CD8-positive, alpha-beta memory T cell (primary cell): ENCODE data around the gene TGFB2. TPM values are rescaled to one million over a fixed set of nuclear protein-coding genes. Genes with fewer than 3 reads are reported as not detected.

Experiments
- CTCF ChIA-PET: fragments of 350-600 bp; sonication (Branson Sonifier 250); formaldehyde crosslinking; loops from one replicate; lab custom pipeline; 2021; ENCODE audit warnings: antibody characterized with exemption; lab: Charles Lee
- POLR2A ChIA-PET: fragments of 350-600 bp; sonication (Branson Sonifier 250); formaldehyde crosslinking; loops from one replicate; lab custom pipeline; 2021; ENCODE audit warnings: antibody characterized with exemption; lab: Charles Lee
- DNase-seq, 5 donors: peaks; one replicate each; pipeline versions ENCODE4 v3.0.0 to v3.0.0-alpha.2; 2020 to 2022; ENCODE audit warnings: mixed read lengths in 1 of 5
- H3K27ac ChIP-seq: one replicate; pipeline ENCODE4 v1.7.0; 2013; ENCODE audit warnings: low read depth, mild to moderate bottlenecking, low read length, moderate library complexity
- H3K27me3 ChIP-seq: 2 replicates; pipeline ENCODE4 v1.7.0; 2013; ENCODE audit warnings: low read length, mild to moderate bottlenecking; ENCODE audit not compliant: insufficient read depth, poor library complexity, severe bottlenecking
- H3K36me3 ChIP-seq: 2 replicates; pipeline ENCODE4 v1.7.0; 2013; ENCODE audit warnings: mild to moderate bottlenecking, low read length, moderate library complexity; ENCODE audit not compliant: insufficient read depth
- H3K4me1 ChIP-seq: 2 replicates; pipeline ENCODE4 v1.7.0; 2013; ENCODE audit warnings: mild to moderate bottlenecking, low read length, moderate library complexity; ENCODE audit not compliant: insufficient read depth
- H3K4me3 ChIP-seq: 2 replicates; pipeline ENCODE4 v1.7.0; 2013; ENCODE audit warnings: mild to moderate bottlenecking, low read length
- H3K9me3 ChIP-seq: 2 replicates; pipeline ENCODE4 v1.7.0; 2013; ENCODE audit warnings: mild to moderate bottlenecking, low read length
- H3K27ac Mint-ChIP-seq, 8 donors: one replicate each; pipeline ENCODE4 v1.8.0; 2020 to 2021; ENCODE audit warnings: mixed read lengths in 8 of 8, mild to moderate bottlenecking in 6 of 8, inconsistent platforms in 3 of 8, moderate library complexity in 3 of 8
- H3K27me3 Mint-ChIP-seq, 2 donors: one replicate each; pipeline ENCODE4 v1.8.0; 2020 to 2021; ENCODE audit warnings: mixed read lengths in 2 of 2, mild to moderate bottlenecking in 1 of 2, moderate library complexity in 1 of 2
- H3K36me3 Mint-ChIP-seq, 3 donors: one replicate each; pipeline ENCODE4 v1.8.0; 2020 to 2021; ENCODE audit warnings: mixed read lengths in 3 of 3, inconsistent platforms in 1 of 3, mild to moderate bottlenecking in 1 of 3
- H3K4me1 Mint-ChIP-seq, 3 donors: one replicate each; pipeline ENCODE4 v1.8.0; 2020 to 2021; ENCODE audit warnings: mixed read lengths in 3 of 3, inconsistent platforms in 1 of 3, mild to moderate bottlenecking in 1 of 3
- H3K4me3 Mint-ChIP-seq, 7 donors: one replicate each; pipeline ENCODE4 v1.8.0; 2020 to 2021; ENCODE audit warnings: mixed read lengths in 7 of 7, mild to moderate bottlenecking in 6 of 7, moderate library complexity in 4 of 7, inconsistent platforms in 2 of 7
- H3K9me3 Mint-ChIP-seq, 5 donors: one replicate each; pipeline ENCODE4 v1.8.0; 2020 to 2022; ENCODE audit warnings: mixed read lengths in 5 of 5, mild to moderate bottlenecking in 3 of 5, moderate library complexity in 2 of 5, inconsistent platforms in 1 of 5
- polyA plus RNA-seq: library from polyadenylated mRNA; unstranded; fragments of 300-500 nt; fragmentation: Illumina TruSeq; gene quantifications from one replicate; pipeline ENCODE4 v1.2.3, GENCODE V29; 2021
- total RNA-seq, 2 experiments: library from RNA; stranded (reverse); gene quantifications; one replicate each; pipeline ENCODE4 v1.2.3, GENCODE V29; 2021

Gene TGFB2
- total and polyA plus RNA-seq, 3 experiments from 2014 or later, result not detected

DNA sequence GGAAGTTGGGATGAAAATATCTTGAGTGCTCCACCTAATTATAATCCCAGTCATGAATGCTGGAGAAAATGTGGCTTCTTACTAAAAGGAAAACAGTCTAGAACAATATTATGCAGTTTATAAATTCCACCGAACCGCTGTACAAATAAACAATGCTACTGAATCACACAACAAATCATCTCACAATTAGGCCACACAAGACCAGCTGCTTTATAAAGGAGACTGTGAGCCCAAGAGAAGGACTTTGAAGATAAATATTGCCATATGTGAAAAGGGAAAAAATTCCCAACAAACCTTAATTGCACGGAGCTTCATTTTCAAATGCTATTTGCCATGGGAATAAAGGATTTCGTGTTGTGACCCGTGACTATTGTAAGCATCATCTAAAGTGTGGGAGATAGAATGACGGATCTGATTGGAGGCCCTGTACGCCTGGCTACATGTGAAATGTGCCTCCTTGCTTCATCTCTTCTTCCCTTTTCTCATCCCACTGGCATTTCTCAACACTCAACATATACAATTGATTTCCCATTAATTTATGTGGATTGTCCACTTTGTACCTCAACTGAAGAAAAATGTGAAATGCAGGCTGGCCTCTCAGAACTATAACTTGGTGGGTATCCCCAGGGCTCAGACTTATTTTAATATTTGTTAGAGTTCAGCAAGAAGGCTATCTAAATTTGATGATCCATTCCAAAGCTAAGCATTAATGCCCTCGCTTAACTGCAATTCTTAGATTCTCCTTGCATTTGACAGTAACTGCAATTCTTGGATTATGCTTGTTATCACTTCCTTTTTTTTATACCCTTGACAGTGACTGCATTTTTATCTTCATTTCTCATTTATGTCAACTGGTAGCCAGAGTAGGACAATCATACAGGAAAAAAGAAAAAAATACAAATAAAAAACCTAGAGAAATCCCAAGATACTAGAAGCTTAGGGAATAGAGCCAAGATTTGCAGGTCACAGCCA lies 122.3 kb downstream of the TGFB2 start:
- H3K36me3 Mint-ChIP-seq, result no peaks in the 10 kb centered on the region
- Histone ChIP-seq H3K9me3 (no peaks in the 10 kb centered on the region), H3K27me3 (no peaks in the 10 kb centered on the region), H3K36me3 (no peaks in the 10 kb centered on the region), H3K4me1 (no peaks in the 10 kb centered on the region), H3K27ac (no peak overlapping the region), H3K4me3 (no peak overlapping the region)
- CTCF ChIA-PET, result no interaction called here
- POLR2A ChIA-PET, result no interaction called here
- H3K27me3 Mint-ChIP-seq, result no peaks in the 10 kb centered on the region
- H3K4me1 Mint-ChIP-seq, result no peaks in the 10 kb centered on the region
- DNase-seq, result no peak
- H3K9me3 Mint-ChIP-seq, result peaks cover 0 to 2% (median 0%) of the 10 kb centered on the region in 5 donors
- no peak overlapping the region for H3K4me3 Mint-ChIP-seq
- H3K27ac Mint-ChIP-seq, result no peak overlapping the region

DNA sequence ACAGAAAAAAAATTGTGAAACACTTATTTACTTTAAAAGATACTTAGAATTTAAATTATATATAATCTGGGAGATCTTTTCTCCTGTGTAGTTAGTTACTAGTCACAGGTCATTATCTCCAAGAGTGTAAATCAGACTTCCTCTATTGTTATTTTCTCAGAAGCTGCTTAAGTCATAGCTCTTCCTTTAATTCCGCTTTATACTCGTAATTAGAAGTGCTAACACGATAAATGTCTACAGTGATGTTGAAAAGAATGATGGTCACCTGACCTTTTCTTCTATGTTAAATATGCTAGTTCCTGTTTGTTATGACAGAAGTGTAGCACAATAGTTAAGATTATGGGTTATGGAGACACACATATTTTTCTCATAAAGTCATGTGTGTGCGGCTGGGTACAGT lies 123.6 kb downstream of the TGFB2 start:
- H3K27ac ChIP-seq, result no peak overlapping the region
- Mint-ChIP-seq H3K27me3 (no peaks in the 10 kb centered on the region), H3K36me3 (no peaks in the 10 kb centered on the region), H3K27ac (no peak overlapping the region), H3K4me1 (peaks cover 0 to 7% (median 0%) of the 10 kb centered on the region in 3 donors), H3K4me3 (no peak overlapping the region), H3K9me3 (peaks cover 0 to 2% (median 0%) of the 10 kb centered on the region in 5 donors)
- CTCF ChIA-PET, result no interaction called here
- H3K9me3 ChIP-seq, result no peaks in the 10 kb centered on the region
- H3K4me3 ChIP-seq, result no peak overlapping the region
- H3K27me3 ChIP-seq, result no peaks in the 10 kb centered on the region
- DNase-seq, result no peak
- no peaks in the 10 kb centered on the region for H3K36me3 ChIP-seq
- POLR2A ChIA-PET, result no interaction called here
- no peaks in the 10 kb centered on the region for H3K4me1 ChIP-seq

DNA sequence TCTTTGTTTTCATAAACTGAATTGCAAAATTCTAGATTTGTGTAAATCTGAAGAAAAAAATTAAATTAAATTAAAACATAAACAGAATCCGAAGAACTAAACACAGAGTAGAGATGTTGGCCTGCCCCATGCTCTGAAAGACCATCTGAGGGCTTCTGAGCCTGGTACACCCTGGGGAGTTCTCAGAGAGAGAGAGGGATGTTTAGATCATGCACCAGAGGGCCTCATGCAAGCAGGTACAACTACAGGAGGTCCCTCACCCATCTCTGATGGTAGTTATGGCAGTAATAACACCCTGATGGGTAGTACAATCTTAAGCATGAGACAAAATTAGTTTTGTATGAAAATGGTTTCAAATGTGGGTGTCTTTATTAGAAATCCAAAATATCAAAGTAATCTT lies 127.7 kb downstream of the TGFB2 start:
- peak overlapping the region in 1 of 7 donors; percentile 20 for H3K4me3 Mint-ChIP-seq
- no peak overlapping the region for H3K27ac Mint-ChIP-seq
- H3K9me3 Mint-ChIP-seq, result no peaks in the 10 kb centered on the region
- no peak overlapping the region for H3K27ac ChIP-seq
- H3K9me3 ChIP-seq, result no peaks in the 10 kb centered on the region
- no peaks in the 10 kb centered on the region for H3K36me3 ChIP-seq
- H3K27me3 ChIP-seq, result no peaks in the 10 kb centered on the region
- H3K36me3 Mint-ChIP-seq, result no peaks in the 10 kb centered on the region
- H3K4me1 ChIP-seq, result no peaks in the 10 kb centered on the region
- no peaks in the 10 kb centered on the region for H3K27me3 Mint-ChIP-seq
- ChIA-PET POLR2A (no interaction called here), CTCF (no interaction called here)
- H3K4me1 Mint-ChIP-seq, result peaks cover 7 to 16% (median 9%) of the 10 kb centered on the region in 3 donors
- H3K4me3 ChIP-seq, result no peak overlapping the region
- no peak for DNase-seq

- H3K27ac ChIP-seq, result no peak overlapping the region
These were observed 128.4 kb downstream of the TGFB2 start for GRCh38 chr1:218473522-218473921.

GRCh38 chr1:218474128-218474527 lies 129.0 kb downstream of the TGFB2 start:
- ChIA-PET CTCF (no interaction called here), POLR2A (no interaction called here)
- no peak overlapping the region for H3K27ac ChIP-seq
- H3K9me3 ChIP-seq, result no peaks in the 10 kb centered on the region
- H3K4me1 Mint-ChIP-seq, result peaks cover 7 to 16% (median 9%) of the 10 kb centered on the region in 3 donors
- H3K4me3 Mint-ChIP-seq, result peak overlapping the region in 2 of 7 donors; percentile 32 to 48
- H3K36me3 Mint-ChIP-seq, result no peaks in the 10 kb centered on the region
- no peaks in the 10 kb centered on the region for H3K36me3 ChIP-seq
- H3K4me1 ChIP-seq, result no peaks in the 10 kb centered on the region
- DNase-seq, result no peak
- no peaks in the 10 kb centered on the region for H3K27me3 ChIP-seq
- H3K9me3 Mint-ChIP-seq, result no peaks in the 10 kb centered on the region
- H3K27me3 Mint-ChIP-seq, result no peaks in the 10 kb centered on the region
- H3K27ac Mint-ChIP-seq, result peak overlapping the region in 1 of 8 donors; percentile 27
- H3K4me3 ChIP-seq, result no peak overlapping the region

More at GRCh38 chr1:218473522-218473921, 128.4 kb downstream of the TGFB2 start:
- Mint-ChIP-seq H3K4me1 (peaks cover 7 to 16% (median 9%) of the 10 kb centered on the region in 3 donors), H3K27me3 (no peaks in the 10 kb centered on the region), H3K9me3 (no peaks in the 10 kb centered on the region), H3K36me3 (no peaks in the 10 kb centered on the region), H3K27ac (peak overlapping the region in 1 of 8 donors; percentile 8), H3K4me3 (no peak overlapping the region)
- no peak overlapping the region for H3K4me3 ChIP-seq
- no peaks in the 10 kb centered on the region for H3K27me3 ChIP-seq
- H3K36me3 ChIP-seq, result no peaks in the 10 kb centered on the region
- DNase-seq, result no peak
- no peaks in the 10 kb centered on the region for H3K9me3 ChIP-seq
- POLR2A ChIA-PET, result no interaction called here
- H3K4me1 ChIP-seq, result no peaks in the 10 kb centered on the region
- CTCF ChIA-PET, result no interaction called here

DNA sequence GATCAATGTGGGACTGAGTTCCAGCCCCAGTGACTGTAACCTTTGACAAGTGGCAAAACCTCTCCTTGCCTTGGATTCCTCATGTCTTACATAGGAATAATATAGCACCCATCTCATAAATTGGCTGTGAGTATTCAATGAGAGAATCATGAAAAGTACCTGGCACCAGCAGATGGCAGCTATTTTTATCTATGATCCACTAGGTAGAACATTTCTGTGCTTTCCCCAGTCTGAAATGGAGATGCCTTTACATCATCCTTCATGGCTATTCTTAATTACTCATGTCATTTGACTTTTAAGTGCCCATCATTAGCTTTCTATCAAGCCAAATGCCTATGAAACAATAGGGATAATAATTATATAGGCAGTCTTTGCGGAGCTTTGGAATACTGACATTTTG lies 130.1 kb downstream of the TGFB2 start:
- Histone ChIP-seq H3K27ac (no peak overlapping the region), H3K4me3 (no peak overlapping the region), H3K4me1 (no peaks in the 10 kb centered on the region), H3K27me3 (no peaks in the 10 kb centered on the region), H3K36me3 (no peaks in the 10 kb centered on the region), H3K9me3 (no peaks in the 10 kb centered on the region)
- Mint-ChIP-seq H3K27ac (no peak overlapping the region), H3K4me1 (peaks cover 7 to 16% (median 9%) of the 10 kb centered on the region in 3 donors), H3K36me3 (no peaks in the 10 kb centered on the region), H3K27me3 (no peaks in the 10 kb centered on the region), H3K9me3 (no peaks in the 10 kb centered on the region), H3K4me3 (no peak overlapping the region)
- ChIA-PET CTCF (no interaction called here), POLR2A (no interaction called here)
- DNase-seq, result no peak

DNA sequence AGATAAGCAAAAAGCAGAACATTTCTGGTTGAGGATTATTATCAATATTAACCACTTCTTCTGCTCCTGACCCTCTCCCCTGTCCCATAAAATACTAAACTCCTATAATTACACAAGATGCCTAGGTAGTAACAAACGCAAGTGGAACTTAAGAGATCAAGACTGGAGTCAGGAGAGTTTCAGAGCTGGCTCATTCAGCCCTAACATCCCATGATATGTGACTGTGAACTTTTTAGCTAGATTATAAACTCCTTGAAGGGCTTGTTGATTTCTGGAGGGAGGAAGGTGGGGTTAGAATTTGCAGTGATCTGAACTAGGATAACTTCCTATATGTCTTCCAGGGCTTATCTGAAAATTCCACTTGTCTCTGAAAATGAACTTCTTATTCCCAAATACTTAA lies 130.6 kb downstream of the TGFB2 start:
- Mint-ChIP-seq H3K36me3 (no peaks in the 10 kb centered on the region), H3K4me1 (peaks cover 7 to 16% (median 9%) of the 10 kb centered on the region in 3 donors), H3K27ac (no peak overlapping the region), H3K27me3 (no peaks in the 10 kb centered on the region), H3K4me3 (no peak overlapping the region), H3K9me3 (no peaks in the 10 kb centered on the region)
- CTCF ChIA-PET, result no interaction called here
- no peaks in the 10 kb centered on the region for H3K9me3 ChIP-seq
- no peak overlapping the region for H3K27ac ChIP-seq
- no peaks in the 10 kb centered on the region for H3K27me3 ChIP-seq
- no peaks in the 10 kb centered on the region for H3K4me1 ChIP-seq
- no peaks in the 10 kb centered on the region for H3K36me3 ChIP-seq
- POLR2A ChIA-PET, result no interaction called here
- H3K4me3 ChIP-seq, result no peak overlapping the region
- DNase-seq, result no peak

DNA sequence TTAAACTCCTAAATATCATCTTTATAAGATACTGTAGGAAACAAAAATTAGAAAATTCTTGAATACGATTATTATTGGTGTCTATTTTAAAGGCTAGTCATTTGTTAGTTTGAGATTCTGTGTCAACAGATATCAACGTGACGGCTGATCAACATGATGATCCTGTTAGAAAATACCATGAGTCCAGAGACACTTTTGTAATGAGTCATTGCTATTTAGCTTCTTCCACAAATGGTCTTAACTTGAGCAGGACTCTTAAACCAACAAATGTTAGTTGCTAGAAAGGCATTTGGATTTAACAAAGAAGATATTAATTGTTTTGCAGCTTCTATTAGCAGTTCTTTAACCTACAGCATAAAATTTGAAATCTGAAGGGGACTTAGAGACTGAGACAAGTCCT lies 131.2 kb downstream of the TGFB2 start:
- ChIA-PET POLR2A (no interaction called here), CTCF (no interaction called here)
- peaks cover 7 to 16% (median 9%) of the 10 kb centered on the region in 3 donors for H3K4me1 Mint-ChIP-seq
- Histone ChIP-seq H3K4me1 (no peaks in the 10 kb centered on the region), H3K27ac (no peak overlapping the region), H3K9me3 (no peaks in the 10 kb centered on the region), H3K36me3 (no peaks in the 10 kb centered on the region), H3K4me3 (no peak overlapping the region), H3K27me3 (no peaks in the 10 kb centered on the region)
- H3K27me3 Mint-ChIP-seq, result no peaks in the 10 kb centered on the region
- no peak overlapping the region for H3K27ac Mint-ChIP-seq
- no peak for DNase-seq
- no peaks in the 10 kb centered on the region for H3K9me3 Mint-ChIP-seq
- no peaks in the 10 kb centered on the region for H3K36me3 Mint-ChIP-seq
- H3K4me3 Mint-ChIP-seq, result no peak overlapping the region
